ENCODE results near the gene OAS2. TPM values are rescaled to one million over a fixed set of nuclear protein-coding genes. Genes with fewer than 3 reads are reported as not detected.
A peak's percentile ranks its signal among the peaks of the same experiment; 100 is the strongest.

The OAS2 gene
- total and polyA plus RNA-seq, 12 donors, result 3.3 to 24.2 (median 8.4) TPM

GRCh38 chr12:113002676-113003075, 24.4 kb downstream of the OAS2 start:
- Histone ChIP-seq H3K9me3 (peaks cover 0 to 10% (median 0%) of the 10 kb centered on the region in 11 donors), H3K27ac (no peak overlapping the region), H3K4me3 (no peak overlapping the region), H3K36me3 (peaks cover 0 to 99% (median 29%) of the 10 kb centered on the region in 9 donors), H3K27me3 (no peaks in the 10 kb centered on the region), H3K4me1 (no peaks in the 10 kb centered on the region)
- TF ChIP-seq, protein P1, sequence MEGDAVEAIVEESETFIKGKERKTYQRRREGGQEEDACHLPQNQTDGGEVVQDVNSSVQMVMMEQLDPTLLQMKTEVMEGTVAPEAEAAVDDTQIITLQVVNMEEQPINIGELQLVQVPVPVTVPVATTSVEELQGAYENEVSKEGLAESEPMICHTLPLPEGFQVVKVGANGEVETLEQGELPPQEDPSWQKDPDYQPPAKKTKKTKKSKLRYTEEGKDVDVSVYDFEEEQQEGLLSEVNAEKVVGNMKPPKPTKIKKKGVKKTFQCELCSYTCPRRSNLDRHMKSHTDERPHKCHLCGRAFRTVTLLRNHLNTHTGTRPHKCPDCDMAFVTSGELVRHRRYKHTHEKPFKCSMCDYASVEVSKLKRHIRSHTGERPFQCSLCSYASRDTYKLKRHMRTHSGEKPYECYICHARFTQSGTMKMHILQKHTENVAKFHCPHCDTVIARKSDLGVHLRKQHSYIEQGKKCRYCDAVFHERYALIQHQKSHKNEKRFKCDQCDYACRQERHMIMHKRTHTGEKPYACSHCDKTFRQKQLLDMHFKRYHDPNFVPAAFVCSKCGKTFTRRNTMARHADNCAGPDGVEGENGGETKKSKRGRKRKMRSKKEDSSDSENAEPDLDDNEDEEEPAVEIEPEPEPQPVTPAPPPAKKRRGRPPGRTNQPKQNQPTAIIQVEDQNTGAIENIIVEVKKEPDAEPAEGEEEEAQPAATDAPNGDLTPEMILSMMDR (IDR thresholded peaks at IDR 0.05), result no peak
- 79 to 83% methylated on average over 5 of the region's 5 CpGs for WGBS, 2 donors
- DNase-seq (no peak), ATAC-seq (no peak)
- intact Hi-C loops (cut with DNase I), result no loop called here

DNA sequence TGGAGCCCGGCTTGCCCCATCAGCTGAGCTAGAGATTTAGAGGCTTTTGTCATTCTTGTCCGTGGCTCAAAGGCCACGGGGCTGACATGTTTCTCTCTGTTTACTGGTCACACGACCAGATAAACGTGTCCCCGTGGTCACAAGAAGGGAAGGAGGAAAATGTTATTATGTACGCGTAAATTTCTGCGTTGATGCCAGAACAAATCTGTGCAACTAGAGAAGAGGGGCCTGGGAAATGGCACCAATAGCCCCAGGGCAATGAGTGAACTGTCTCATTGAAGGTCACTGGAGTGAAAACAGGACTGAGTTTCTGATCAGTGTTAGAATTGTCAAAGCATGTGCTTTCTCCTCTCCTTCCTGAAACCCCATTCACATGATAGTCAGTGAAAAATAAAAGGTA, 25.3 kb downstream of the OAS2 start:
- peaks cover 0 to 99% (median 29%) of the 10 kb centered on the region in 9 donors for H3K36me3 ChIP-seq
- 77% methylated on average over 9 of the region's 9 CpGs for WGBS, 2 donors

DNA sequence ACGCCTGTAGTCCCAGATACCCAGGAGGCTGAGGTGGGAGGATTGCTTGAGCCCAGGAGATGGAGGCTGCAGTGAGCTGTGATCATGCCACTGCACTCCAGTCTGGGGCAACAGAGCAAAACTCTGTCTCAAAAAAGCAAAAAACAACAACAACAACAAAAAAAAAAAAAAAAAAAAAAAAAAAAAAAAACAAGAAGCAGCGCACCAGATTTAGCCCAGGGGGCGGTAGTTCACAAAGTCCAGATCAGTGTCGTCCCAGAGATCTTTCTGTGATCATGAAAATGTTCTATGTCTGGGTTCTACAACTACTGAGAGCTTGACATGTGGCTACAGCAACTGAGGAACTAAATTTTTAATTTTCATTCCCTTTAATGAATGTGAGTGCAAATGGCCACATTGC, 27.4 kb downstream of the OAS2 start:
- Histone ChIP-seq H3K9me3 (peaks cover 0 to 4% (median 0%) of the 10 kb centered on the region in 11 donors), H3K4me1 (no peaks in the 10 kb centered on the region), H3K36me3 (peaks cover 0 to 99% (median 36%) of the 10 kb centered on the region in 9 donors), H3K27ac (no peak overlapping the region), H3K27me3 (no peaks in the 10 kb centered on the region), H3K4me3 (no peak overlapping the region)
- DNase-seq (no peak), ATAC-seq (no peak)
- 72 to 73% methylated on average over 4 of the region's 4 CpGs for WGBS, 2 donors
- TF ChIP-seq, protein P1 (IDR thresholded peaks at IDR 0.05), result peak in 1 of 9 donors; percentile 31
- intact Hi-C loops (cut with DNase I), result no loop called here

More for the DNA sequence above, 25.3 kb downstream of the OAS2 start:
- Histone ChIP-seq H3K27me3 (no peaks in the 10 kb centered on the region), H3K4me3 (no peak overlapping the region), H3K9me3 (peaks cover 0 to 2% (median 0%) of the 10 kb centered on the region in 11 donors), H3K27ac (no peak overlapping the region), H3K4me1 (no peaks in the 10 kb centered on the region)
- DNase-seq (no peak), ATAC-seq (no peak)
- intact Hi-C loops (cut with DNase I), result no loop called here
- TF ChIP-seq, protein P1 (IDR thresholded peaks at IDR 0.05), result no peak

DNA sequence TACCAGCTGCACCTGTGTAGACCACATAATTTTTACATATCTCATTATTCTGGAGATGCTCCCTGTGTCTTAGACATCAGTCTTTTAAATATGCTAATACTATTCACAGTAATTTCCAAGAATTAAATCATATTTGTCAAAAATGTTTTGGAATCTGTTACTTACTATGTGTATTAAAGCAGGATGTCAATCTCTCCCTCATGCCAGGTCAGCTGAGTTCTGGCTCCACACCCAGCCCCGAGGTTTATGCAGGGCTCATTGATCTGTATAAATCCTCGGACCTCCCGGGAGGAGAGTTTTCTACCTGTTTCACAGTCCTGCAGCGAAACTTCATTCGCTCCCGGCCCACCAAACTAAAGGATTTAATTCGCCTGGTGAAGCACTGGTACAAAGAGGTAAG, 27.9 kb downstream of the OAS2 start:
- TF ChIP-seq, protein P1 (IDR thresholded peaks at IDR 0.05), result no peak
- Histone ChIP-seq H3K4me3 (no peak overlapping the region), H3K9me3 (peaks cover 0 to 6% (median 2%) of the 10 kb centered on the region in 11 donors), H3K27me3 (no peaks in the 10 kb centered on the region), H3K27ac (no peak overlapping the region), H3K36me3 (peaks cover 0 to 99% (median 36%) of the 10 kb centered on the region in 9 donors), H3K4me1 (no peaks in the 10 kb centered on the region)
- DNase-seq, result no peak
- no peak for ATAC-seq
- 88 to 89% methylated on average over 7 of the region's 7 CpGs for WGBS, 2 donors
- intact Hi-C loops (cut with DNase I), result no loop called here
